ENCODE data around the gene SEMA3D. TPM values are rescaled to one million over a fixed set of nuclear protein-coding genes. Genes with fewer than 3 reads are reported as not detected.

The SEMA3D gene
- total and polyA plus RNA-seq, 9 of the 15 experiments (the other 6 are each of a cell fraction or from before 2014, with no cell fraction given): 0.01 to 0.10 (median 0.04) TPM; not detected in 1

DNA sequence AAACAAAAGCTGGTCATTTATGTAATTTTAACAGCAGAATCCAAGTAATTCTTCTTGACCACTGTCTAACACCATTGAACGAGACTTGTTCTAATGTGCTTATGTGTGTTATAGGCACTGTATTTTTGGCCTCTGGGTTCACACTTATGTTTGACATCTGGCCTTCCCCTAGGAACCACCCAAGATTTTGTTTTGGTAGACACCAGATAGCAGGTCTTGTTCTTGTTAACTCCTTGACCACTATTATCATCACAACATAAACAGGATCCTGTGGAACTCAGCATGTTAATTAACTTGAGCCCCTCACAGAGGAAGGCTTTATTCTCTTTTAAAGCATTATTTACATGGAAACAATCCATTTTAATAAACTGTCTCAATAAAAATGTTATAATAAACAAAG, 167.7 kb downstream of the SEMA3D start:
- H3K27me3 ChIP-seq (ENCODE audit: control insufficient read depth in 2 of 2, insufficient read depth in 2 of 2, low read length in 2 of 2): no peaks in the 10 kb centered on the region
- no peak overlapping the region for H3K4me3 ChIP-seq
- no peak for TF ChIP-seq ZNF431 (CRISPR knock-in tag; IDR thresholded peaks at IDR 0.05)
- no peak for TF ChIP-seq KLF6 (CRISPR knock-in tag; IDR thresholded peaks at IDR 0.05; ENCODE audit: borderline replicate concordance)
- H3K9me3 ChIP-seq (replicated peaks; ENCODE audit: control insufficient read depth, insufficient read depth, low read depth, low read length): no peaks in the 10 kb centered on the region
- H3K27ac ChIP-seq (ENCODE audit: extremely low read depth, low read depth, low read length): no peak overlapping the region
- H3K9ac ChIP-seq (ENCODE audit: insufficient read depth in 1 of 2, low read depth in 2 of 2, low read length in 2 of 2): no peak overlapping the region
- intact Hi-C loops (cut with micrococcal nuclease): no loop called here
- no TSS peak for BruUV-seq (replicated peaks)
- FAIRE-seq (no peak), DNase-seq (ENCODE audit: extremely low read depth in 1 of 4, low spot score in 3 of 4) (no peak), ATAC-seq (no peak)
- no peaks in the 10 kb centered on the region for H4K20me1 ChIP-seq (replicated peaks; ENCODE audit: control insufficient read depth, insufficient read depth, low read length)
- no peak overlapping the region for H2AFZ ChIP-seq (ENCODE audit: low read depth, low read length)
- no peaks in the 10 kb centered on the region for H3K79me2 ChIP-seq (ENCODE audit: control insufficient read depth, insufficient read depth, low read length)
- 10% methylated on average over 1 of the region's 1 CpG for WGBS (ENCODE audit: insufficient coverage, low coverage, missing lambda C conversion rate)
- no peaks in the 10 kb centered on the region for H3K9me1 ChIP-seq (ENCODE audit: control insufficient read depth, insufficient read depth, low read length)
- no peaks in the 10 kb centered on the region for H3K36me3 ChIP-seq (ENCODE audit: control insufficient read depth, insufficient read depth, low read length)
- ChIA-PET CTCF (ENCODE audit: low intra/inter-chr PET ratio) (interaction anchor here (0.9 to 6.6 kb wide), 2 partner anchors 526 to 1043 kb away, joined by 3 to 88 read pairs; no protein-coding TSS in a partner anchor), POLR2A (no interaction called here)
- no peaks in the 10 kb centered on the region for H3K4me1 ChIP-seq (replicated peaks in 1 of 2; ENCODE audit: control insufficient read depth in 2 of 2, insufficient read depth in 2 of 2, low read length in 2 of 2)
- H3K4me2 ChIP-seq (ENCODE audit: insufficient read depth, low read length): no peak overlapping the region
- in situ Hi-C loops (cut with MboI): loop anchor here (10.0 to 25.0 kb wide), 3 partner anchors 524 to 1082 kb away; no protein-coding TSS in a partner anchor

DNA sequence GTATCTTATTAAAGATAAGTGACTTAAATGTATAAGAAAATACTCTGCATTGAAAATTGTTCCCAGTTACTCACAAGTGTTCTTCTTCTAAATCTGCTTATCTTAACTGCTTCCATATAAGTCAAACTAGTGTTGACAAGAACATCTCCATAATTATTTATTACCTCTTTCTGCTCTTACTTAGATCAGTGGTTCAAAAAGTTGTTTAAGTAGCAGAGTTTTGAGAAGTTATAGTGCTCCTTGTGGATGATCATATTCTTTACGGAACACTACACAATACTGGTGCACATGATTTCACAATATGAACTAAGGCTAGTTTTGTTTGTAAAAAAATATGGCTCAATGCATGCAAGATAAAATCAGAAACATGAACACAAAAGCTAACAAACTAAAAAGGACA, 168.4 kb downstream of the SEMA3D start:
- Histone ChIP-seq H3K4me3 (no peak overlapping the region), H3K4me1 (replicated peaks in 1 of 2; ENCODE audit: control insufficient read depth in 2 of 2, insufficient read depth in 2 of 2, low read length in 2 of 2) (no peaks in the 10 kb centered on the region), H3K4me2 (ENCODE audit: insufficient read depth, low read length) (no peak overlapping the region), H3K9me3 (replicated peaks; ENCODE audit: control insufficient read depth, insufficient read depth, low read depth, low read length) (no peaks in the 10 kb centered on the region), H3K27me3 (ENCODE audit: control insufficient read depth in 2 of 2, insufficient read depth in 2 of 2, low read length in 2 of 2) (no peaks in the 10 kb centered on the region), H3K36me3 (ENCODE audit: control insufficient read depth, insufficient read depth, low read length) (no peaks in the 10 kb centered on the region), H4K20me1 (replicated peaks; ENCODE audit: control insufficient read depth, insufficient read depth, low read length) (no peaks in the 10 kb centered on the region), H2AFZ (ENCODE audit: low read depth, low read length) (no peak overlapping the region), H3K79me2 (ENCODE audit: control insufficient read depth, insufficient read depth, low read length) (no peaks in the 10 kb centered on the region), H3K27ac (ENCODE audit: extremely low read depth, low read depth, low read length) (no peak overlapping the region), H3K9ac (ENCODE audit: insufficient read depth in 1 of 2, low read depth in 2 of 2, low read length in 2 of 2) (no peak overlapping the region), H3K9me1 (ENCODE audit: control insufficient read depth, insufficient read depth, low read length) (no peaks in the 10 kb centered on the region)
- CTCF ChIA-PET (ENCODE audit: low intra/inter-chr PET ratio): interaction anchor here (0.9 kb wide), 1 partner anchor 525 kb away, joined by 3 read pairs; no protein-coding TSS in a partner anchor
- no TSS peak for BruUV-seq (replicated peaks)
- in situ Hi-C loops (cut with MboI): loop anchor here (10.0 to 25.0 kb wide), 3 partner anchors 524 to 1081 kb away; no protein-coding TSS in a partner anchor
- intact Hi-C loops (cut with micrococcal nuclease): no loop called here
- no peak for ATAC-seq
- DNase-seq (ENCODE audit: extremely low read depth in 1 of 4, low spot score in 3 of 4): no peak
- 4% methylated on average over 1 of the region's 1 CpG for WGBS (ENCODE audit: insufficient coverage, low coverage, missing lambda C conversion rate)
- POLR2A ChIA-PET: no interaction called here
- FAIRE-seq: no peak
- no peak for TF ChIP-seq DNMT1 (IDR thresholded peaks at IDR 0.05)
- peak; percentile 83 for TF ChIP-seq CEBPB (tag; IDR thresholded peaks at IDR 0.05)
- TF ChIP-seq, protein P1, sequence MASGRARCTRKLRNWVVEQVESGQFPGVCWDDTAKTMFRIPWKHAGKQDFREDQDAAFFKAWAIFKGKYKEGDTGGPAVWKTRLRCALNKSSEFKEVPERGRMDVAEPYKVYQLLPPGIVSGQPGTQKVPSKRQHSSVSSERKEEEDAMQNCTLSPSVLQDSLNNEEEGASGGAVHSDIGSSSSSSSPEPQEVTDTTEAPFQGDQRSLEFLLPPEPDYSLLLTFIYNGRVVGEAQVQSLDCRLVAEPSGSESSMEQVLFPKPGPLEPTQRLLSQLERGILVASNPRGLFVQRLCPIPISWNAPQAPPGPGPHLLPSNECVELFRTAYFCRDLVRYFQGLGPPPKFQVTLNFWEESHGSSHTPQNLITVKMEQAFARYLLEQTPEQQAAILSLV (tag; IDR thresholded peaks at IDR 0.05): no peak
- no peak for TF ChIP-seq NR4A1 (CRISPR knock-in tag; IDR thresholded peaks at IDR 0.05)
- no peak for TF ChIP-seq NR4A1 (tag; IDR thresholded peaks at IDR 0.05)

Measured in K562 (cell line).